HG03039 (cell line): Measurements from ENCODE around the gene WDPCP.
"Not testable (repeated sequence)": the region's sequence is repeated elsewhere in the genome, so short reads cannot be mapped to it uniquely, and the experiment has no call there.

Experiments used
- ATAC-seq: cut with Tn5 transposase; IDR thresholded peaks from one replicate; pipeline ENCODE4 v1.9.1; 2021; ENCODE audit warnings: mild to moderate bottlenecking, moderate library complexity; ENCODE audit not compliant: unreplicated experiment

The WDPCP gene

GRCh38 chr2:63124850-63125249 is 463.4 kb downstream of the WDPCP start:
- peak; percentile 60 for ATAC-seq

DNA sequence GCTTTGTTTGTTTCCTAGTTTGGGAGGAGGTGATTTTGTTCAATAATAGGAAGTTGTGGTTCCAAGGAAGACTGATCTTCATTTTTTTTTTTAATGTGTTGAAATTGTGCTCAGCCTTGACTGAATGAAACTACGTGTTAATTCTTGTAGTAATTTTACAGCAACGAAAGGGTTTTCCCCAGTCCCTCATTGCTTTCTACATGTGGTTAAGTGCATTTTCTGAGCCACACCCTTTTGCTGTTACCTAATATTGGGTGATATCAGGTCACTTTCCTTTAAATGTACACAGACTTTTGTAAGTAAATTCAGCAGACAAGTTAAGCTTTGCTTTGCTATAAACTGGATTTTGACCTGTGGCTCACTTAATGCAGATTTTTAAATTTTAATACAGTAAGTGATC is 464.1 kb downstream of the WDPCP start:
- peak; percentile 65 for ATAC-seq

- no peak for ATAC-seq
These were observed 465.4 kb downstream of the WDPCP start for GRCh38 chr2:63122921-63123320.

DNA sequence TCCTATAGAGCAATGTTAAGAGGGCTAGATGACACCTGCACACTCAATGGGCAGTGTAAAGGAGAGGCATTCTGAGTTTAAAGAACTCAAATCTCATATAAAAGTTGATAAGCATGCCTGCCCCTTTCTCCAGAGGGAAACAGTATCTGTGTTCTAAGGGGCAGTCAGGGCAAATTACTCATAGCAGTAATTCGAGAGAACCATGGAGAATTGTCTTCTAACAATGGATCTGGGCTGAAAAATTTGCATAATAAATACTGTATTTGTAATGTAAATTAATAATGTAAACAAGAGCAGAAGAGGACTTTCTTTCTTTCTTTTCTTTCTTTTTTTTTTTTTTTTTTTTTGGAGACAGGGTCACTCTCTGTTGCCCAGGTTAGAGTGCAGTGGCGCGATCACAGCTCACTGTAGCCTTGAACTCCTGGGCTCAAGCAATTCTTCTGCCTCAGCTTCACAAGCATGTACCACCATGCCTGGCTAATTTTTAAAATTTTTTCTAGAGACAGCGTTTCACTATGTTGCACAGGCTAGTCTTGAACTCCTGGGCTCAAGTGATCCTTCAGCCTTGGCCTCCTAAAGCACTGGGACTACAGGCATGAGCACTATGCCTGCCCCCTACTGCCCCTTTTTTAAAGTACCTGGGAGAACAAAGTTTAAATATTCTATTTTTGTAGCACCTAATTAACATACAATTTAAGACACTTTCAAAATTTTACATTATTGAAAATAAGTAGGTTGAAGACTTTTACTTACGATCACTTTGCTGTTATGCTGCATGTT is 467.0 kb downstream of the WDPCP start:
- ATAC-seq: no peak

GRCh38 chr2:63118821-63119220 is 469.5 kb downstream of the WDPCP start:
- ATAC-seq: no peak

DNA sequence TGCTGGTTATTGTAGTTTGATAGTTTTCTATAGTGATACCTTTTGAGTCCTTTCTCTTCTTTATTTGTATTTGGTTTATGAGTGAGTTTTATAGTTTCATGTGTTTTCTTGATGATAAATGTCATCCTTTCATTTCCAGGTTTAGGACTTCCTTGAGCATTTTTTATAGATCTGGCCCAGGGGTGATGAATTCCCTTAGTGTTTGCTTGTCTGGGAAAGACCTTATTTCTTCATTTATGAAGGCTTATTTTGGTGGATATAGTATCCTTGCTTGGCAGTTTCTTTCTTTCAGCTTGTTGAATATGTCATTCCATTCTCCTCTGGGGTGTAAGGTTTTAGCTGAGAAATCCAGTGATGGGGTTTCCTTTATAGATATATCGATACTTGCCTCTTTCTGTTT is 483.8 kb downstream of the WDPCP start:
- ATAC-seq: no peak

DNA sequence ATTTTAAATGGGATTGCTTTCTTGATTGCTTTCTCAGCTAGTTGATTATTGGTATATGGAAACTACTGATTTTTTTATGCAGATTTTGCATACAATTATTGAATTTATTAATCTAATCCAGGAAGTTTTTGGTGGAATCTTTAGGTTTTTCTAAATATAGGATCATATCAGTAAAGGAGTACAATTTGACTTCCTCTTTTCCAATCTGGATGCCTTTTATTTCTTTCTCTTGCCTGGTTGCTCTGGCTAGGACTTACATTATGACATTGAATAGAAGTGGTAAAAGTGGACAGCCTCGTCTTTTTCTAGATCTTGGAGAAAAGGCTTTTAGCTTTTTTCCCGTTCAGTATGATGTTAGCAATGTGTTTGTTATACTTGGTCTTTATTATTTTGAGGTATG is 486.3 kb downstream of the WDPCP start:
- ATAC-seq: no peak

- no peak for ATAC-seq
These were observed 489.2 kb downstream of the WDPCP start for GRCh38 chr2:63099032-63099431.

DNA sequence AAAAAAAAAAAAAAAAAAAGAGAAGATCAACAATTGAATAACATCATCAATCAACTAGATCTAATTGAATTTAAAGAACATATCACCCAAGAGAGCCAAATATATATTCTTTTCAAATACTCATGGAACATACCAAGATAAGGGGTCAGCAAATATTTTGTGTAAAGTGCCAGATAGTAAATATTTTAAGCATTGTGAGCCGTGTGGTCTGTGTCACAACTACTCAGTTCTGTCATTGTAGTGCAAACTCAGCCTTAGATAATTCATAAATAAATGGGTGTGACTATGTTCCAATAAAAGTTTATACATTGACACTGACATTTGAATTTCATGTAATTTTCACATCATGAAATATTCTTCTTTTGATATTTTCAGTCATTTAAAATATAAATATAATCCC is 491.8 kb downstream of the WDPCP start:
- no peak for ATAC-seq

DNA sequence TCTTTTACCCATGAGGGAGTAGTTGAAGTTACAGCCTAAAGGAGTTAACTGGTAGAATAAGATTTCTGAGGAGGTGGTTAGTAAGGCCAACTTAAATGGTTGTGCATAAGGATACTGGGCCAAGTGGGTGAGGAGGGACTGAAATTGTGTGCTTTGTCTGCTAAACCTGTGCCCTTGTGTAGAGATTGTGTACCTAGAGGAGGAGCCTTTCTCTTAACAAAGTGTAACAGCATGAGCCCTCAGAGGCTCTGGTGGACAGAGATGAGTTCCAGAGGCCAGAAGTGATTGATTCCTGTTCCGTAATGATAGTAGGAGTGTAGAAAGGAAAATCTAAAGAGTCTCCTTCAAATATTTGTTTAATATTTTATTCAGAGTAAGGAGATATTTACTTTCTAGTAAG is 494.8 kb downstream of the WDPCP start:
- ATAC-seq: no peak

- no peak for ATAC-seq
These were observed 495.4 kb downstream of the WDPCP start for GRCh38 chr2:63092857-63093256.

- ATAC-seq: no peak
These were observed 495.9 kb downstream of the WDPCP start for GRCh38 chr2:63092401-63092800.

DNA sequence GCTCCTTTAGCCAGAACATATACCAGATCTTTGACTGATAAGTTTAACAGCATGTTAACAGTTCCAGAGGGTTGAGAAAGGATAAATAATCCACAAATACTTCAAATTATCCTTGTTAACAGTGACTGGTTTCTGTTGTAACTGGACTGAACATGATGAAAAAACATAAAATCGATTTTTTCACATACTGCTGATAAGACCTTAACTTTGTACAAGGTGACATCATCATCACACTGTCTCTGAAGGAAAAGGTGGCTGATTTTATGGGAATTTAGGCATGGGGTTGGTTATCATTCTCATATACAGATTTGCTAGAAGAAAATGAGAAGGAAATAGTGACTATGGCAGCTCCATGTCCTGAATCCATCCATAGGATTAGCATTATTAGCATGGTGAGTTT is 501.6 kb downstream of the WDPCP start:
- no peak for ATAC-seq

GRCh38 chr2:63081404-63081803 is 506.9 kb downstream of the WDPCP start:
- ATAC-seq: no peak

GRCh38 chr2:63078852-63079606 is 509.2 kb downstream of the WDPCP start:
- ATAC-seq: peak; percentile 58

DNA sequence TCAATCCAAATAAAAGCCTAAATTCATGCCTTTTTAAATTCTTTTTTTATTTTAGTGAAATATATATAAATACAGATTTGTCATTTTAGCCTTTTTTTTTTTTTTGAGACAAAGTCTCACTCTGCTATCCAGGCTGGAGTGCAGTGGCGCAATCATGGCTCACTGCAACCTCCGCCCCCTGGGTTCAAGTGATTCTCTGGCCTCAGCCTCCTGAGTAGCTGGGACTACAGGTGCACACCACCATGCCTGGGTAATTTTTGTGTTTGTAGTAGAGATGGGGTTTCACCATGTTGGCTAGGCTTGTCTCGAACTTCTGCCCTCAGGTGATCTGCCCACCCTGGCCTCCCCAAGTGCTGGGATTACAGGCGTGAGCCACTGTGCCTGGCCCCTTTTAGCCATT is 513.9 kb downstream of the WDPCP start:
- ATAC-seq: not testable (repeated sequence)

GRCh38 chr2:63073994-63074393 is 514.3 kb downstream of the WDPCP start:
- no peak for ATAC-seq

GRCh38 chr2:63071664-63072063 is 516.6 kb downstream of the WDPCP start:
- no peak for ATAC-seq
